ENCODE measurements around the gene LRRC17.

DNA sequence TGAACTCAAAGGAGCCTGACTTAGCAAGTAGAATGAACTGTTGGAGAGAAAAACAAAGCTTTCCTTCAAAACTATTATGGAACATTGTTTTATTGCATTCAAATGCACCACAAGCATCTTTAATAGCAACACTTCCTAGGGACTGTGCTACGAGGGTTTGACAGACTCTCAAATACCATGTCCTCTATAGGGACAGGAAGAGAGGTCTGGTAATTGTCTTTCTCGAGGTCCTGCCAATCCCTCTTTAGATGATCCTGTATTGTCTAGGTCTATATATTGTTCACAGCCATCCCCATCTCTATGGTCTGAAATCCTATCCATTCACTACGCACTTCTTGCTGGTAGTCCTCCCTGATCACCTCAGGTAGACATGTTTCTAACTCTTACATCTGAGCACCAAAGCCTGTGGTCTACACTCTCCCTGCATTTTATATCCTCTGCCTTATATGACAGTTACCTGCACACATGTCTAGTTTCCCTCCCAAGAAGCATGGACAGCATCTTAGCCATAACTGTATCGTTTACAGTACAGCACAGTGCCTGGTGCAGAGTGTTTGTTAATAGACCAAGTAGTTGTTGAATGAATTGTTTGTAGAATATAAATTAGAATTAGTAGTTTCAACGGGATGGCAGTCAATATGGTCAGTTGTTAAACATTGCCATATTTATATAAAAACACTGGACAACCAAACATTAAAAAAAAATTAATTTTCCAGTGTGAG lies 21.7 kb upstream of the LRRC17 start:
- TF ChIP-seq POLR2A (IDR thresholded peaks at IDR 0.05; ENCODE audit: low read depth, low read length) = no peak
- TF ChIP-seq POLR2AphosphoS5 (IDR thresholded peaks at IDR 0.05; ENCODE audit: low read depth, low read length) = no peak
- TF ChIP-seq TAF1 (IDR thresholded peaks at IDR 0.05; ENCODE audit: borderline replicate concordance, low read depth, low read length) = no peak
